Lower lobe of right lung (tissue), 2 donors: ENCODE results near the gene AKTIP. TPM values are rescaled to one million over a fixed set of nuclear protein-coding genes. Genes with fewer than 3 reads are reported as not detected.
A peak's percentile ranks its signal among the peaks of the same experiment; 100 is the strongest.

ENCODE experiments used
- ATAC-seq, 2 donors: fragments of 200-7000 bp; cut with Tn5 transposase; one replicate each; pipeline ENCODE4 v1.9.1; 2020 to 2022; ENCODE audit warnings: mild to moderate bottlenecking in 2 of 2, moderate library complexity in 2 of 2
- DNase-seq: peaks from one replicate; pipeline ENCODE4 v3.0.0-alpha.2; 2020
- H3K27ac ChIP-seq: fragments of 200-600 bp; one replicate; pipeline ENCODE4 v1.8.0; 2022
- H3K27me3 ChIP-seq: fragments of 200-600 bp; one replicate; pipeline ENCODE4 v1.8.0; 2022; ENCODE audit warnings: low read depth
- H3K36me3 ChIP-seq: fragments of 200-600 bp; one replicate; pipeline ENCODE4 v1.8.0; 2022; ENCODE audit warnings: mild to moderate bottlenecking
- H3K4me1 ChIP-seq: fragments of 200-600 bp; one replicate; pipeline ENCODE4 v1.8.0; 2022
- H3K4me3 ChIP-seq: fragments of 200-600 bp; one replicate; pipeline ENCODE4 v1.8.0; 2022; ENCODE audit warnings: mild to moderate bottlenecking
- H3K9me3 ChIP-seq: fragments of 200-600 bp; one replicate; pipeline ENCODE4 v1.8.0; 2022
- CTCF ChIP-seq: fragments of 200-600 bp; IDR thresholded peaks from one replicate; pipeline ENCODE4 v1.8.0; 2022; ENCODE audit warnings: antibody characterized with exemption, mild to moderate bottlenecking
- intact Hi-C: fragments of 100-400 bp; cut with DNase I; formaldehyde crosslinking; loops from one replicate; pipeline ENCODE4 v1.11.0; 2022
- total RNA-seq: library from RNA; stranded (reverse); fragmentation: NEBNext Ultra II Directional; extraction: Animal tissue kit (Norgen Biotek cat#: 25700); gene quantifications from one replicate; pipeline ENCODE4 v1.2.1, GENCODE V29; 2021
- donor health status: DM: no; HTN: yes; CAD: no; lungs with severe emphysema.

AKTIP gene
- total RNA-seq, 1 donor from 2014 or later: 43.7 TPM

DNA sequence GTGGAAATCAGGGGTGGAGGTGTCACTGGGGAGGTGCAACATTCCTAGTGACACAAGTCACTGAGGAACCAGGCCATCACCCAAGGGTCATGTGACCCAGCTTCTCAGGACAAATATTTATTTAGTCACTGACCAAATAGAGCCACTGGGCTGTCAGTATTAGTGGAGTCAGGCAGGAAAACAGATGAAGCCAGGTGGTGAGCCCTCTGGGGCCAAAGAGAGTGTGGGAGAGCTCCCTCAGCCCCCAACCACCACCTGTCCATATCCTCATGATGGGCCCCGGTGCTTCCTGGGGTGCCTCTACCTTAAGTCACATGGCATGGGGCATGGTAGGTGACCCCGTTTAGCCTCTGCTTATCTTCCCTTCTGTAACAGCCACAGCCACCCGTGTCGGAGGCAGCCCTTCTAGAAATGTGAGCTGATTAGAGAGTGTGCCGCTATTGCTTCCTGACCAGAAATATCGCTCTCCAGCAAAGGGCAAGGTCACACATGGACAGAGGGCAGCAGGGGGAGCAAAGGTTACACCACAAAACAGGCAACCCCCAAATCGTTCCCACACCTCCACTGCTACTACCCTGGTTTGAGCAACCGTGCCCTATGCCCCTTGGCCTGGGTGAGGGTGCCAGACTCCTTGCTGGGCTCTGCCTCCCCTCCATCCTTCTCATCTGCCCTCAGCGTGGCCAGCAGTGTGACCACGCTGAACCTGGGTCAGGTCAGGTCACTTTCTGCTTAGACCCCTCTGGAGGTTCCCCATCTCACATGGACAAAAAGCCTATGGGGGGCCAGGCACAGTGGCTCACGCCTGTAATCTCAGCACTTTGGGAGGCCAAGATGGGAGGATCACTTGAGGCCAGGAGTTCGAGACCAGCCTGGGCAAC lies 8.6 kb upstream of the AKTIP start:
- TF ChIP-seq CTCF: no peak
- Histone ChIP-seq H3K4me3 (no peak overlapping the region), H3K27me3 (no peaks in the 10 kb centered on the region), H3K4me1 (peaks cover 27% of the 10 kb centered on the region), H3K36me3 (no peaks in the 10 kb centered on the region), H3K27ac (peak overlapping the region; percentile 61), H3K9me3 (no peaks in the 10 kb centered on the region)
- intact Hi-C loops: no loop called here
- DNase-seq: no peak
- peak; percentile 85 to 86 for ATAC-seq

DNA sequence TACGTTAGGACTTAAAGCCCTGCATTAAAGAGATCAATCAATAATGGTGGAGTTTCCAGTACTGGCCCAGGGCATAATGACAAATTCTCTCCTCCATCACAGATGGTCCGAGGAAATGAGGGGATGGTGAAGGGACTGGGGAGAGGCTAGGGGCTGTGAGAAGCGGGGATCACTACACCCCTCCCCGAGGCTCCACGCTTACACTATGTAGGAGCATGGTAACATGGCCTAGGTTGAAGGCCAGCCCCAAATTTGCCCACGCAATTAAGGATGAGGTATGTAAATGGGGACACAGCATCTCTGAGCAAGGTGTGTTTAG lies 8.0 kb upstream of the AKTIP start:
- H3K27ac ChIP-seq: peak overlapping the region; percentile 61
- H3K4me3 ChIP-seq: no peak overlapping the region
- H3K9me3 ChIP-seq: no peaks in the 10 kb centered on the region
- no peaks in the 10 kb centered on the region for H3K27me3 ChIP-seq
- DNase-seq: no peak
- no peaks in the 10 kb centered on the region for H3K36me3 ChIP-seq
- ATAC-seq: no peak
- TF ChIP-seq CTCF: no peak
- peaks cover 21% of the 10 kb centered on the region for H3K4me1 ChIP-seq
- intact Hi-C loops: no loop called here

DNA sequence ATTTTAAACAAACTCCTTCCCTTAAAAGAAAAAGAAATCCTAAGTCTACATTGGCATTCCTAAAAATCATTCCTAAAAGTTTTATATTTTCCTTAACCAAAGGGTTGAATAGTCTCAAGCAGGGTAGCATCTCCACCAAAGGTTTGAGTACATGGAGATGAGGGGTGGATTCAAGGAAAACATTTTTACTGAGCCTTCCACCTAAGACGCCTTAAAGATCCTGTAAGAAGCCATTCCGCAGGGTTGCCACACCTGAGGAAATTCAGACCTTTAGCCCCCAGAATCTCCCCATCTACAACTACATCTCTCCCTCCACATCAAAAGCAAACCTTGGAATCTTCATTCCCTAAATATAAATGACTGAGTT lies 7.7 kb upstream of the AKTIP start:
- H3K27ac ChIP-seq: peak overlapping the region; percentile 61
- intact Hi-C loops: no loop called here
- no peaks in the 10 kb centered on the region for H3K36me3 ChIP-seq
- DNase-seq (no peak), ATAC-seq (no peak)
- no peaks in the 10 kb centered on the region for H3K27me3 ChIP-seq
- no peak for TF ChIP-seq CTCF
- no peak overlapping the region for H3K4me3 ChIP-seq
- H3K4me1 ChIP-seq: peaks cover 17% of the 10 kb centered on the region
- no peaks in the 10 kb centered on the region for H3K9me3 ChIP-seq

DNA sequence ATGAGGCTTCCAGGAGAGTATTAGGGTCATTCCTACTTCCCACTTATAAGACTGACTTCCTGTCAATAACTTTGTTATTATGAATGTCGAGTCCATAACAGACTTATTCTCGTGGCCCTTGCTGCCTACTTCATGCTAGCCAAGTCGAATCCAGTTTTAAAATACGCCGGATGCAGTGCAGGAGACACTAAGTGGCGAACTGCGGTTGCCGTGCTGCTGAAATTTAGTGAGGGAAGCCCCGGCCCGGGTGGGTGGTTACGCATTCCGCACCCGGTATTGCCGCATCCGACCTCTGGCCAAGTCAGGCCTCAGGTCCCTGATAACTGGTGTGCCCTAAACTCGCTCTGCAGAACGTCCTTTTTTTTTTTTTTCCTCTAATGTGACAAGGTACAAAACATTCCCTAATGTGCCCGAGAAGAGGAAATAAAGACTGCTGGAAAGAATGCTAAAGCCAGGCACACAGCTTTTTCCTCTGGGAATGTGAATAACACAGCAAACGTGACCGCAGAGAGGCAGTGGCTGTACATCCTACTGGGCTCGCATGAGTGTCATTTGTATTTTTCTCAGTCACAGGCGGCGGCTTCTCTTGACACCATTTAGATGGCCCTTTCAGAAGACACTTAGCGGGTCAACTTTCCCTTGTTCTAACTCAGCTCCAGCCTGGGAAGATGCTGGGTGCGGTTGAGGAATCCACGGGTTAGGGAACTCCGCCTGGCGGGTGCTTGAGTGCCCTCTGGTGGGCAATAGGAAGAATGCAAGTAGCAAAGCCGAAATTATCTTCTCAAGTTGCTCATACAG lies 7.1 kb upstream of the AKTIP start:
- H3K27me3 ChIP-seq: no peaks in the 10 kb centered on the region
- H3K27ac ChIP-seq: peak overlapping the region; percentile 61
- peak; percentile 86 to 87 for ATAC-seq
- peaks cover 14% of the 10 kb centered on the region for H3K4me1 ChIP-seq
- no peaks in the 10 kb centered on the region for H3K9me3 ChIP-seq
- no peak overlapping the region for H3K4me3 ChIP-seq
- peak; percentile 82 for DNase-seq
- peak; percentile 97 for TF ChIP-seq CTCF
- H3K36me3 ChIP-seq: no peaks in the 10 kb centered on the region
- intact Hi-C loops: no loop called here

- DNase-seq: no peak
- Histone ChIP-seq H3K4me1 (peaks cover 25% of the 10 kb centered on the region), H3K36me3 (no peaks in the 10 kb centered on the region), H3K27ac (no peak overlapping the region), H3K4me3 (no peak overlapping the region), H3K9me3 (no peaks in the 10 kb centered on the region), H3K27me3 (no peaks in the 10 kb centered on the region)
- TF ChIP-seq CTCF: no peak
- no peak for ATAC-seq
- intact Hi-C loops: no loop called here
These were observed 4.6 kb upstream of the AKTIP start for GRCh38 chr16:53507464-53508179.
